ENCODE results near the gene KCNH5. TPM values are rescaled to one million over a fixed set of nuclear protein-coding genes. Genes with fewer than 3 reads are reported as not detected.
"Not testable (repeated sequence)": the region's sequence is repeated elsewhere in the genome, so short reads cannot be mapped to it uniquely, and the experiment has no call there.

Gene KCNH5
- total RNA-seq, 1 experiment from 2014 or later, result 0.21 TPM

DNA sequence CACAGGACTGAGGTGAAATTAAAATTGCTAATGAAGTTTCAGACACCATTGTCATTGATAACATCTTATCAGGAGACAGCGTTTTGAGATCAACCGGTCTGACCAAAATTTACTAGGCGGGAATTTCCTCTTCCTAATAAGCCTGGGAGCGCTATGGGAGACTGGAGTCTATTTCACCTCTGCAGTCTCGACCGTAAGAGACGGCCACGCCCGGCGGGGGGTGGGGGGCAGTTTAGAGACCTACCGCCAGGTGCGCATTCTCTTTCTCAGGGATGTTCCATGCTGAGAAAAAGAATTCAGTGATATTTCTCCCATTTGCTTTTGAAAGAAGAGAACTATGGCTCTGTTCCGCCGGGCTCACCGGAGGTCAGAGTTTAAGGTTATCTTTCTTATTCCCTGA is 263.9 kb downstream of the KCNH5 start:
- H3K36me3 ChIP-seq (replicated peaks; ENCODE audit: control insufficient read depth, insufficient read depth, low read length); H3K27me3 ChIP-seq (ENCODE audit: control insufficient read depth, insufficient read depth, low read length); H3K4me3 ChIP-seq (ENCODE audit: insufficient read depth, low read depth, low read length): not testable (repeated sequence)
- peak; percentile 16 for DNase-seq

- no peak overlapping the region for H3K4me3 ChIP-seq (ENCODE audit: insufficient read depth, low read depth, low read length)
- no peaks in the 10 kb centered on the region for H3K36me3 ChIP-seq (replicated peaks; ENCODE audit: control insufficient read depth, insufficient read depth, low read length)
- no peaks in the 10 kb centered on the region for H3K27me3 ChIP-seq (ENCODE audit: control insufficient read depth, insufficient read depth, low read length)
- DNase-seq, result no peak
Observed at GRCh38 chr14:62778852-62779251, 266.4 kb downstream of the KCNH5 start.

- Histone ChIP-seq H3K4me3 (ENCODE audit: insufficient read depth, low read depth, low read length) (no peak overlapping the region), H3K27me3 (ENCODE audit: control insufficient read depth, insufficient read depth, low read length) (no peaks in the 10 kb centered on the region), H3K36me3 (replicated peaks; ENCODE audit: control insufficient read depth, insufficient read depth, low read length) (no peaks in the 10 kb centered on the region)
- no peak for DNase-seq
Observed at GRCh38 chr14:62778310-62778709, 266.9 kb downstream of the KCNH5 start.

DNA sequence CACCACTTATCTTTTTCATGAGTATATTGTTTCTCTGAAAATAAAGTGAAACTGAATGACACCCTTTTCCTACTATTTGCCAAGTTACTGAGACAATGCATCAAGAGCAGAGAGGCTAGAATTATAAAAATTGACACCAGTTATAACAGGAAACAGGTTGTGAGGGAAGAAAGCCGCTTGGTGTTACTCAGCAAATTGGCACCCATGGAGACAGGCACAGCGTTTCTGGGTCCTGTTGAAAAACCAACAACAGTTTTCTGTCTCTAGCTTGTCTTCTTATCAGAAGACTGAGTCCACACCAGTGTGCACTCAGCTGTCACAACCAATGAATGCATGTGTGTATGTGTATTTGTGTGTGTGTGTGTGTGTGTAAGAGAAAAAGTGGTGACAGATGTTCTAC is 267.7 kb downstream of the KCNH5 start:
- DNase-seq, result no peak
- Histone ChIP-seq H3K4me3 (ENCODE audit: insufficient read depth, low read depth, low read length) (no peak overlapping the region), H3K27me3 (ENCODE audit: control insufficient read depth, insufficient read depth, low read length) (no peaks in the 10 kb centered on the region), H3K36me3 (replicated peaks; ENCODE audit: control insufficient read depth, insufficient read depth, low read length) (no peaks in the 10 kb centered on the region)

- H3K4me3 ChIP-seq (ENCODE audit: insufficient read depth, low read depth, low read length), result no peak overlapping the region
- no peaks in the 10 kb centered on the region for H3K36me3 ChIP-seq (replicated peaks; ENCODE audit: control insufficient read depth, insufficient read depth, low read length)
- H3K27me3 ChIP-seq (ENCODE audit: control insufficient read depth, insufficient read depth, low read length), result no peaks in the 10 kb centered on the region
- no peak for DNase-seq
Observed at GRCh38 chr14:62776300-62776699, 269.0 kb downstream of the KCNH5 start.

DNA sequence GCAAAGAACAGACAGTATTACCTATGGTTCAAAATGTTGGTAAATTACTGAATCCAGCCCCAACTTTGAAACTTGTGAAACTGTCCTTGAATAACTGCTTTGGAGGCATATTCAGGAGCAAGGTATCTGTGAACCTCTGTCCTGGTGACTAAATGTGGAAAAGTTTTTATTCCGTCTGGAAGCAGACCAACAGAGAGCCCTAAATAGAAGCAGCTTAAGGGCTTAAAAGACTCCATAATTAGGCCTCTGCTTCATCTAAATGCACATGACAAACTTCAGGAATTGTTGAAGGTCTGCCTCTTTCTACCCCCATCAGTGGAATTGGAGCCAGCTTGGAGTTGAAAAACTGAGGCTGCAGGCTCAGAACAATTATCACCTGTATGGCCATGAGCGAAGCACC is 276.5 kb downstream of the KCNH5 start:
- Histone ChIP-seq H3K27me3 (ENCODE audit: control insufficient read depth, insufficient read depth, low read length) (no peaks in the 10 kb centered on the region), H3K36me3 (replicated peaks; ENCODE audit: control insufficient read depth, insufficient read depth, low read length) (no peaks in the 10 kb centered on the region)
- no peak for DNase-seq

GRCh38 chr14:62763951-62764350 is 281.3 kb downstream of the KCNH5 start:
- no peaks in the 10 kb centered on the region for H3K27me3 ChIP-seq (ENCODE audit: control insufficient read depth, insufficient read depth, low read length)
- H3K36me3 ChIP-seq (replicated peaks; ENCODE audit: control insufficient read depth, insufficient read depth, low read length), result no peaks in the 10 kb centered on the region
- no peak for DNase-seq
- H3K4me3 ChIP-seq (ENCODE audit: insufficient read depth, low read depth, low read length), result no peak overlapping the region

More for the DNA sequence above, 276.5 kb downstream of the KCNH5 start:
- no peak overlapping the region for H3K4me3 ChIP-seq (ENCODE audit: insufficient read depth, low read depth, low read length)

GRCh38 chr14:62759796-62760195 is 285.5 kb downstream of the KCNH5 start:
- no peak overlapping the region for H3K4me3 ChIP-seq (ENCODE audit: insufficient read depth, low read depth, low read length)
- H3K36me3 ChIP-seq (replicated peaks; ENCODE audit: control insufficient read depth, insufficient read depth, low read length), result no peaks in the 10 kb centered on the region
- no peaks in the 10 kb centered on the region for H3K27me3 ChIP-seq (ENCODE audit: control insufficient read depth, insufficient read depth, low read length)
- peak; percentile 54 for DNase-seq

- not testable (repeated sequence) for H3K36me3 ChIP-seq (replicated peaks; ENCODE audit: control insufficient read depth, insufficient read depth, low read length); H3K27me3 ChIP-seq (ENCODE audit: control insufficient read depth, insufficient read depth, low read length); H3K4me3 ChIP-seq (ENCODE audit: insufficient read depth, low read depth, low read length); DNase-seq
Observed at GRCh38 chr14:62746881-62747280, 298.4 kb downstream of the KCNH5 start.

GRCh38 chr14:62745496-62745895 is 299.8 kb downstream of the KCNH5 start:
- Histone ChIP-seq H3K27me3 (ENCODE audit: control insufficient read depth, insufficient read depth, low read length) (no peaks in the 10 kb centered on the region), H3K4me3 (ENCODE audit: insufficient read depth, low read depth, low read length) (no peak overlapping the region)
- DNase-seq, result no peak

DNA sequence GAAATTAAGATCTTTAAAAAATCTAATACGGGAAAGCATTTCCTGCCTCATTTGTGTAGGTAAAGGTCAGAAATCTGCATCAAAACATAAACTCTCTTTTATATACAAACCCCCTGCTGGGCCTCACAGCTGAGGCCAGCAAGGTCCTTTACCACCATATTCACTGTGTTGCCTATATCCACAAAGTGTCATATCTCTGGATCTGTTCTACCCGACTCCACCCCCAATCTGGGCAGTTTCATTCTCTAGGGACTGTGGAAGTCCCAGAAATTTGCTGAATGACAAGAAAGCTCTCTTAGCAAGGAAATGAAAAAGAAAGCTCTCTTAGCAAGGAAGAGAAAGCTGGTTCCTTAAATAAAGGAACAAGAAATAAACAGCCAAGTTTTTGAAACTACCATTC is 301.7 kb downstream of the KCNH5 start:
- peak; percentile 4 for DNase-seq
- Histone ChIP-seq H3K36me3 (replicated peaks; ENCODE audit: control insufficient read depth, insufficient read depth, low read length) (no peaks in the 10 kb centered on the region), H3K27me3 (ENCODE audit: control insufficient read depth, insufficient read depth, low read length) (no peaks in the 10 kb centered on the region), H3K4me3 (ENCODE audit: insufficient read depth, low read depth, low read length) (no peak overlapping the region)

More at GRCh38 chr14:62745496-62745895, 299.8 kb downstream of the KCNH5 start:
- no peaks in the 10 kb centered on the region for H3K36me3 ChIP-seq (replicated peaks; ENCODE audit: control insufficient read depth, insufficient read depth, low read length)

DNA sequence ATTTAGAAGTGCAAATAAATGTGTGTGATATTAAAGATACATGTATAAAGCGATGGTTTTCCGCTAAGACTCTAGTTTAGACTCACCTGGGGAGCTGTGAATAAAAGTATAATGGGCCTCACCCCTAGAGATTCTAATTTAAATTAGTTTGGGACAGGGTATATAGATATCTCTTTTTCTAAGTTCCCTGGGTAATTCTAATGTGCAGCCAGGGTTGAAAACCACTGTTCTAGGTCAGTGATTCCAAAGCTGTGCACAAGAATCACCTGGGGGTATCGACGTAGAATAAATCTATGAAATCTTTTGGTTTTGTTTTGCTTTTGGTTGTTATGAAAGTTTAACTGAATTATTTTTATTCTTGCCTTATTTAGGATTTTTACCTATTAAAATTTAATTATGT is 302.1 kb downstream of the KCNH5 start:
- H3K27me3 ChIP-seq (ENCODE audit: control insufficient read depth, insufficient read depth, low read length), result no peaks in the 10 kb centered on the region
- DNase-seq, result no peak
- H3K4me3 ChIP-seq (ENCODE audit: insufficient read depth, low read depth, low read length), result no peak overlapping the region

DNA sequence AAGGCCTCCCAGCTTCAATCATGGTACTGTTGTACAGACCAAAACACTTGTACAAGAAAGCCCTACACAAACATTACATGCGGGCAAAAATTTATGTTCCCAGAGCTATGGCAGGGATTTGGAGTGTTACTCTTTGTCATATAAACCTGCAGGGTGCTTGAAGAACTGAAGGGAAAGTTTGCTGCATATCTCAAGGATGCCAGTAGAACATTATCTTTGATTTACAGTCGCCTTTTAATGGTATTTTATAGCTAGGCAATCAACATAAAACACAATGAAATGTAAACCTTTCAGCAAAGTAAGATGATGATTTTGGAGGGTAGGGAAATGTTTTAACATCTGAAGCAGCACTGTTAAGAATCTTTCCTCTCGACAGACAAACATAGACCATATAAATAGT is 305.6 kb downstream of the KCNH5 start:
- H3K27me3 ChIP-seq (ENCODE audit: control insufficient read depth, insufficient read depth, low read length), result no peaks in the 10 kb centered on the region
- H3K4me3 ChIP-seq (ENCODE audit: insufficient read depth, low read depth, low read length), result no peak overlapping the region
- no peak for DNase-seq
- no peaks in the 10 kb centered on the region for H3K36me3 ChIP-seq (replicated peaks; ENCODE audit: control insufficient read depth, insufficient read depth, low read length)

More for the DNA sequence above, 302.1 kb downstream of the KCNH5 start:
- H3K36me3 ChIP-seq (replicated peaks; ENCODE audit: control insufficient read depth, insufficient read depth, low read length), result no peaks in the 10 kb centered on the region

GRCh38 chr14:62736048-62737043 is 308.9 kb downstream of the KCNH5 start:
- DNase-seq, result no peak
- no peaks in the 10 kb centered on the region for H3K27me3 ChIP-seq (ENCODE audit: control insufficient read depth, insufficient read depth, low read length)
- no peak overlapping the region for H3K4me3 ChIP-seq (ENCODE audit: insufficient read depth, low read depth, low read length)
- H3K36me3 ChIP-seq (replicated peaks; ENCODE audit: control insufficient read depth, insufficient read depth, low read length), result no peaks in the 10 kb centered on the region

GRCh38 chr14:62734831-62735230 is 310.4 kb downstream of the KCNH5 start:
- no peaks in the 10 kb centered on the region for H3K27me3 ChIP-seq (ENCODE audit: control insufficient read depth, insufficient read depth, low read length)
- no peaks in the 10 kb centered on the region for H3K36me3 ChIP-seq (replicated peaks; ENCODE audit: control insufficient read depth, insufficient read depth, low read length)
- DNase-seq, result no peak
- H3K4me3 ChIP-seq (ENCODE audit: insufficient read depth, low read depth, low read length), result no peak overlapping the region

Measured in H7 (cell line).